COR-L47 (cell line): ENCODE data around the gene GUCA2A.

ENCODE experiments used
- DNase-seq: peaks from one replicate; lab custom pipeline; 2025; lab: John Stamatoyannopoulos, UW

The GUCA2A gene

DNA sequence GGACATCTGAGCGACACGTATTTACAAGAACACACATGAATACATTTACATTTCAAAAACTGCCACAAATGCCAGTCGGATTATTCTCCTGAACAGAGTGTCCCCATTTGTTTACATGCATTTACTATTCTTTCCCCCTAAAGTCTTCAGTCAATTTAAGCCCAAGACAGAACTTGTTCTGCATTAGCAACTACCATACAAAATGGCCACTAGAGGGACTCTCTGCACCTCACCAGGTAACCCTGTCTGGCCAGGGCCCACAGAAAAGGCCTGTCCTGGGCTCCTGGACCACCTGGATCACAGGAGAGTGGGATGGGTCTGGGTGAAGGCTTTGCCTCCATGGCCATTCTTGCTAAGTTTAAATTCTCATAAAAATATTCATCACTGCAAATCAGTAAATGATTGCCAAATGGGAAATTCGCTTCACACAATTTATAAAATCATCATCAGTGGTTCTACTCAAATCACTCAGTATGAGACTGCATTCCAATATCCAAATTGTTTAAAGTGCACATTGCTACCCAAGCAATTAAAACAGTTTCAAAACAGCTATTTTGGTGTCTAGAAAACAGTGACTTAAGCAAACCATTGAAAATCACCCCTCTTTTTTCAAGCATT lies 12.5 kb upstream of the GUCA2A start:
- DNase-seq: peak; percentile 53

DNA sequence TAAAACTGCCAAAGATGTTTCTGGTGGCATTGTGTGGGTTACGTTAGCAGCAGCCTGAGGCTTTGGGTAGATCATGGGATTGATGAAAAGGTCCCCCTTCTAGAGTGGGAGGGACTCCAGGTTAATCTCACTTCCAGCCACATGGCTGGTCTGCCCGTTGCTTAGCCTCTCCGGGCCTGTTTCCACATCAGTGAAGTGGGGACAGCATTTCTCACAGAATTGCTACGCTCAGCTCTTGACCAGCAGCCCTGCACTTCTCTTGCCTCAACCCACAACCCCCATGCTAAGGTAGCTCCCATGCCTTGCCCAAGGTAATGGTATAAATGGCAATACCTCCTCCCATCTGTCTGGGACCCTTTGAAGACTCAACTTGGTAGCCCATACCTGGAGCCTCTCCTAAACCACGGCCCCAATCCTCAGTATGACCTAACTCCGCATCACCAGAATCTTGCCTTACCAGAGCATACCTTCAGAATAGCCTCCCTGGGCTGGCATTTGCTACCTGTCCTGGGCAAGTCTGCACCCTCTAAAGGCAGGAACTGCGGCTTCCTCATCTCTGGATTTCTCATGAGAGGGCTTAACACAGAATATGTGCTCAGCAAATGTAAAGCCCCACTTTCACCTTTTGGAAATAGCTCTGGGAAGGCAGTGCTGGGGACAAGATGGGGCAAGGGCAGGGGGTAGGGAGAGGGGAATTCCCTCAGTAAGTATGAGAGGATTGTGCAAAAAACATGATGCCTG lies 10.9 kb upstream of the GUCA2A start:
- DNase-seq: no peak

DNA sequence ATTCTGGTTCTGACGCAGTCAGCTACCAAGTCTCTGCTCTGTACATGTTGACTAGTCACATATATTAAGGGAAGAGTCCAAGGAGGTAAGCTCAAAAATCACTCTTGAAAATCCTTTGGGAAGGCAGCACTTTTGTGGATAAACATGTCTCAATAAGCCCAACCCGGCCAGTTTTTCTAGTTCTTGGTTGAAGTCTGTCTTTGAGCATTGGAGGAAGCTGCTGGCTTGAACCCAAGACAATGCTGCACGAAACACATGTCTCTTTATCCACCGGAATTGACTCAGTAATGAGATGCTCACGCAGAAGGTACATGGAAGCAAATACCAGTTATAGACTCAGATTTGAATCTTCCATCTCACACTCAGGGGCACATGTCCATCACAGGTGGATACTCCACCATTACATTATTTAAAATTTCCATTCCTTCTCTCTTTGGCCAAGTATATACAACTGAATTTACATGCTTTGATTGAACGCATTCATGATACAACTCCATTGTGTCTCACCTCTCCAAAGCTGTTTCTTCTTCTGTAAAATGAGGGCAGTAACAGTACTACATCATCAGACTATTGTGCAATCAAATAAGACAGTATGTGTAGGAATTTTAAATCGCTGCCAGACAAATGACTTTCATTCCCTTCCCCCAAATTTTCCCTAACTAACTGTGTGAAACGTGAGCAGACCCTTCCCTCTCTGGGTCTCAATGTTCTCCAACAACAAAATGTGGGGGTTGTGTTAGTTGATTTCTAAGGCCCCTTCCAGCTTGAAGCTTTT lies 9.6 kb upstream of the GUCA2A start:
- no peak for DNase-seq

DNA sequence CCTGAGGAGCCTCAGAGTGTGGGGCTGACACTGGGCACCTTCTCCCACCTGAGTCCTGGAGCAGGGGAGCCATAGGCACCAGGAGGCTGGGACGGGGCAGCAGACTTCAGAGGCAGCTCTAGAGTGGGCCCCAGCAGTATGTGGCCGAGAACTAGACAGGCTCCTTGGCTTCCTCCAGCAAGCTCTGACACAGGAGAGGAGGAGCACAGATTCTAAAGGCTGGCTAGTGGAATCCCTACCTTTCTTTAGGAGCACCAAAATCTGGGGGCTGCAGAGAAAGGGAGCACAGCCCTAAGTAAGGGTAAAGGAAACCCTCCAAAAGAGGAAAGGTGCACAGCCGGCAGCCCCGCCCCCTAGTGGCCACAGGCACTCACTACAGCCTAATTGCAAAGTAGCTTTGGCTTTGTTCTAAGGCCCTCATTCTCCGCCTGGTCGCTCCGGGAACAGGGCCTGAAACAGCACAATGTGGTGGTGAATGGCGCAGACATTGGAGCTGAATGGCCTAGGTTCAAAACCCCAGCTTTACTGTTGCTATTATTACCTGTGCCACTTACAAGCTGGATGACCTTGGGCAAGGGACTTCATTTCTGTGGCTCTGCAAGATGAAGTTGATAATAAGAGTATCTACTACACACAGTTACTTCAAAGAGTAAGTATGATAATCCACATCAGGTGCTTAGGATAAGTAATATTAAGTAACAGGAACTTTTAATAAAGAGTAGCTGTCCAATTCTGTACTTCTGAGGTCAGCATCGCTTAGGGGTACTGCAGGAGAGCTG lies 8.8 kb upstream of the GUCA2A start:
- DNase-seq: peak; percentile 22

DNA sequence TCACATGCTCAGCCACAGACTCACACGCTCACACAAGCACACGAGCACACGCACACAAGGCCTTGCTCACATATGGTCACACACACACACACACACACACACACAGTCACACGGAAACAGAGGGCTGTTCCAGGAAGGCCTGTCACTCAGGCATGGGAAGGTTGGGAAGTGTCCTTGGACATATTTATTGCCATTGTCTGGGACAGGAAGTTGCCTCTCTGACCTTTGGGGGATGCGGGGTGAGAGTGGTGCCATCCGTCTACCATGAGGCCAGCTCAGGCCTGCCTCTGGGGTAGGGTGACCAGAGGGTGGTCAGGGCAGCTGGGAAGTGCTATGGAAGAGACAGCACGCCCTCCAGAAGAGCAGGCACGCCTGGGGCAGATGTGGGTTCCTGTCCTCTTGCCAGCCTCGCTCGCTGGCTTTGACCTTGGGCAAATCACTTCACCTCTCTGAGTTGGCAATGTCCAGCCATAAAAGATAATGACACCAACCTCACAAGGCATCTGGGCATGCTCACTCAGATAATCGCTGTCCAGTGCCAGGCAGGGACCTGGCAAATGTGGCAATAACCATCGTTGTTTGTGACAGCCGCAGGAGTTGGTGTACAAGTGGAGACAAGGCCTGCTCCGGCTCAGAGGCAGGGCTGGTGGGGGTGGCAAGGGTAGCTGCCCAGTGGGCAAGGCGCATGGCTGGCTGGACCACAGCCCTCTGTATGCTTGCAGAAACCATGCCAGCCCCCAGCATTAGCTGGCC lies 8.0 kb upstream of the GUCA2A start:
- no peak for DNase-seq

DNA sequence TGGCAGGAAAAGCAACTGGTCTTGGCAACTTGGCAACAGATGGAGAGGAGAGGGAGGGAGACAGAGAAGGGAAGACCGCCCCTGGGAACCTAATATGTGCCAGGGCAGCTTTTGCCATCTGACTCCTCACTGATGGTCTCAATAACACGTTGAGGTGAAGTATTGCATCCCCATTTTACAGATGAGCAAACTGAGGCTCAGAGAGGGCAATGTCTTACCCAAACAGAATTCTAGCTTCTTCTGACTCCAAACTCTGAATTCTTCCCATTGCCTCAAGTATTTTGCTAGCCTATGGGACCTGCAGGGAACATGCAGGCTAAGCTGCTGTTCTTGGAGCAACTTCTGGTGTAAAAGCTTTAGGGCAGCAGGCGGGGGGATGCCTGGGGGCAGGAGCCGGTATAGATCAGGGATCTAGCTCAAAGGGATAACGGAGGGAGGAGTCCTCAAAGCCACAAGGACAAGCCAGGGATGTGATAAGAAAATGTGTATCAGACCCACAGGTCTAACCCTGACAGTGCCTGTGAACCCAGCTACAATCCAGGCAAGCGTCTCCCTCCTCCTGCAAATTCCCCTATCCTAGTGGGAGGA lies 7.2 kb upstream of the GUCA2A start:
- no peak for DNase-seq

DNA sequence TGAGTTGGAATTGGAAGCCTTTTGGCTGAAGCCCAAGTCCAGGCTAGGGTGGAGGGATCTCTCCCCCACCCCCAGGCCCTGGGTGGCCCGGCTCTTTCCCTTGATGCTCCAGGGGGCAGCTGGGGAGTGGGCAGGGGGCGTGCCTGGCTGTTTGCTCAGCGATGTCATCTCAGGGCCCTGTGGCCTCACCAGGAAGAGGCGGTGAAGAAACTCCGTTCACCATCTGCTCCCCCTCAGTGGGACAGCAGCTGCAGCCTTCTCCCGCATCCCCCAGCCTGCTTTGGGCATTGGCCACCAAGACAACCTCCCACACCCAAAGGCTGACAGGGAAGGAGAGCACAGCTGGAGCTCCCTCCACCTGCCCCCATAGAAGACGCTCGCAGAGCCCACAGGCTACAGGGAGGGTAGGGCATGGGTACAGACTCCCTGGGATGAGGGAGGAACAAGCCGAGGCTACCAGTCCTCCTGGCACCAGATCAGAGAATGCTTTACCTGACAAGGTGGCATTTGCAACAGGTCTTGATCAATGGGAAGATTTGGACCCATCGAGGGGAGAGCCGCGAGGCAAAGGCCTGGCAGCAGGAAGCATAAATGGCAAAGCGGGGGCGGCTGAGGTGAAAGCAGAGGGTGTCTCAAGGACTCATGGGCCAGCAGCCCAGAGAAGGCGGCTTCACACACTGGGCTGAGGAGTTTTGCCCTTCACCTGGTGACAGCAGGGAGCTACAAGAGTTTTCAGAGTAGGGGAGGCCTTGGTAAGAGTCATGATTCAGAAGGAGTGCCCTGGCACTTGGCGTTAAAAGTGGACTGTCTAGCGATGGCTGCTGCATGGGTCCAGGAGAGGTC lies 6.5 kb upstream of the GUCA2A start:
- DNase-seq: peak; percentile 45

DNA sequence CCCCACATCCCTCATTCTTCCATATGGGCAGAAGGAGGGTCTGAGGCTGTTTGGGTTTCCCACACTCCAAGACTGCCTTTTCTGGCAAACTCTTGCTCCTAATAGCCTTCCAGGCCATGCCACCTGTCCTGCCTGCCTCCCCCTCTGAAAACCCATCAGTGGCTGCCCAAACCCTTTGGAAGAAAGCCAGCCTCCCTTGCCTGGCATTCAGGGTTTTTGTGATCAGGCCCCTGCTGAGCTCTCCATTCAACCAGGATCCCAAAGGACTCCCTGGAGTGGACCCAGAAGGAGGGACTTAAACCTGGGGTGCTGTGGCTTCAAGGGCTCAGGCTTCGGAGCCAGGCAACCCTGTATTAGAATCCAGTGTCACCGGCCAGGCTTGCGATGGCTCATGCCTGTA lies 4.2 kb upstream of the GUCA2A start:
- DNase-seq: peak; percentile 86

DNA sequence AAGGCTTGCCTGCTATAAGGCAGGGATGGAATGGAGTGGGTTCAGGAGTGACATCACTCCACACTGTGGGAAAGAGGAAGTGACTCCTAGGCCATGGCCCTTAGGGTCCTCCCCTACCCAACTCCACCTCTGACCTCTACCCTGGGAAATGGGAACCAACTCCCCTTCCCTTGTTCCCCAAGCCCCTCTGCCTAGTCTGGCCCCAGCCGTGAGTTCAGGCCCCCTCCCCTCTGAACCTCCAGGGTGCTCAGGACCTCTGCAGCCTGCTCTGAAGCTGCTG lies 3.8 kb upstream of the GUCA2A start:
- no peak for DNase-seq

DNA sequence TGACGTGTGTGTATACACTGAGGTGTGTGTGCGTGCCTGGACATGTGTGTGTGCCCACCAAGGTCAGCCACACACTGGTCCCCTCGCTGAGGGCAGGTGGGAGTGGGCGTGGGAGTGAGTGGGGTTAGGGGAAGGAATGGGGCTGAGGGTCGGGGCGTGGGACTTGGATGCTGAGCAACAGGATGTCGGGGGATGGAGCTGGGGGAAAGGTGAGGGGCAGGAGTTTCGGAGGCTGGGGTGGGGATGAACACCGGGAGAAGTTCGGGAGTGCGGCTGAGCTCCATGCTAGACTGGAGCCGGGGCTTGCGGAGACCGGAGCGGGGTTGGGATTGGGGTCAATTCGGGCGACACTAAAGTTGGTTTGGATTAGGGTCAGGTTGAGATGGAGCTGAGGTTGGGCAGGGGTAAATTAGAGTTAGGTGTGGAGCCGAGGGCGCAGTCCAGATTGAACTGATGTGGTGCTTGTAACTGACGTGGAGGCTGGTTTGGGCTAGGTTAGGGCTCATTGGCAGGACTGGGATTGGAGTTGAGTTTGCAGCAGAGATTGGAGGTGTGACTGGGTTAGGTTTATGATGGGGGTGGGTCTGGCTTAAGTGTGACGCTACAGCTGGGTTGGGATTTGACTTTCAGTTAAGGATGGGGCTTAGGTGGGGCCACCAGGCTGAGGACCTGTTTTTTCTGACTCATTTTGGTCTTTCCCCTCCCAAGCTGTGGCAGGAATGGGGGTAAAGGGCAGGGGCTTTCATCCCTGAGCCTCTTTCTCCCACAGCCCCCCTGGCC lies 3.3 kb upstream of the GUCA2A start:
- DNase-seq: no peak

DNA sequence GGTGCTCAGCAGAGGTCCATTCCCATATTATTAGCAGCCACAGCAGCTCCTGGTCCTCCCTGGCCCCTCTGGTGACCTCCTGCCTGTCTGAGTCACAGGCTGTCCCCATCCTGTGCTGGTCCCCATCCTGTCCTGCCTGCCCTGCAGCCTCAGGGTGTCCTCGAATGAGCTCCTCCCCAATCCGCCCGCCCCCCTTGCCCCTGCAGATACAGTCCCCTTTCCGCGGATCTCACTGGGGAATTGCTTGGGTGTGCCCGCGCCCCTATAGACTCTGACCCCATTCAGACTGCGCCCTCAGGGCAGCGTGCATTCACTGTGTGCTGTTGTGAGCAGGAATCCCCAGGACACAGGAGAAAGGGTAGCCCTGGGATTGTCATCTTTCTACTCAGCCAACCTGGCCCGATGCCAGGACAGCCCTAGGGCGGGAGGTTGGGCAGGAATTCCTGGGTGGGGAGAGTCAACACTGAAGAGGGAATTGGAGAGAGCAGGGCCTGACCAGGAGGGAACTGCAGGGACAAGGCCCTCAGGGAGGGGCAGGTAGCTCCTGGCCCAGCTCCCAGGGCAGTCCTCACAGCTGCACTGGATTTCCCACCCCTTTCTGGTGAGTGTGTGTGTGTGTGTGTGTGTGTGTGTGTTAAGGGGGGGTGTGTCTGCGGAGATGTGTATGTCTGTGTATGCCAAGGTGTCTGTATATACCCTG lies 1.1 kb upstream of the GUCA2A start:
- DNase-seq: peak; percentile 96

DNA sequence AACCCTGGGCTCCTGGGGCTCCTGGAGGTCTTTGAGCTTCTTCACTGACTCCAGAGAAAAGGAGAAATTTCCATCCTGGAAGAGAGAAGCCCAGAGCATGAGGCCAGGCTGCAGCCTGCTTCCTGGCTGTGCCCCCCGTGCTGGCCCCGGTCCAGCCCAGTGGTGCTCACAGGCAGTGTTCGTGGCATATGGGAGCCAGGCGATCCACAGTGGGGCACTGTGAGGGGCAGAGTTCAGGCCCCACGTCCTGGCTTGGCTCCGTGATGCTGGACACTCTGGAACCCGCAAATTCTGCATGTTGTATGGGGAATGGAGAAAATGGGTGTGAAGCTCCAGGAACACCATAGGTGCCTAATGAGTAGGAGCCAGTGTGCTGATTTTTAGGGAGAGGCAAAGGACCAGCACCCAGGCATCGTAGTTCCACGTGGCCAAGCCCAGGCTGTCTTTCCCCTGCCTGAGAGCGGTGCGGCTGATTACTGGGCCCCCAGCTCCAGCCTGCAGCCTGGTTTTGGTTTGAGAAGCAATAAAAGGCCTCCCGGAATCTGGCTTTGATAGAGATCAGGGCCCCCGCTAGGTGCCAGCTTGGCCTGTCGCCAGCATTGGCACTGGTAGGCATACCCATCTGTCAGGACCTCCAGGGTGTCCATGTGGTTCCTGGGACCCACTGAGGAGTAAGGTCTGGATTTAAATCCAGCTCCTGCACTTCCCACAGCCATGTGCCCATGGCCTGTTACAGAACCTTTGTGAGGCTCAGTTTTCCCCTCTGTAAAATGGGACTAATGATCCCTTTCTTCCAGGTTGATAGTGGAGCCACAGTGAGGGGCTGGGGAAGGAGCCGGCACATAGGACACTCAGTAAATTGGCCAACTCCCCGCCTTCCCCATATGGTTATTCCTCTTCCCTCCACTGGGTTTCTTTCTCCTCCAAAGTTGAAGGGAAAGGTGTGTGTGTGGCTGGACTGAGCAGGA lies 725 bp downstream of the GUCA2A start:
- no peak for DNase-seq

DNA sequence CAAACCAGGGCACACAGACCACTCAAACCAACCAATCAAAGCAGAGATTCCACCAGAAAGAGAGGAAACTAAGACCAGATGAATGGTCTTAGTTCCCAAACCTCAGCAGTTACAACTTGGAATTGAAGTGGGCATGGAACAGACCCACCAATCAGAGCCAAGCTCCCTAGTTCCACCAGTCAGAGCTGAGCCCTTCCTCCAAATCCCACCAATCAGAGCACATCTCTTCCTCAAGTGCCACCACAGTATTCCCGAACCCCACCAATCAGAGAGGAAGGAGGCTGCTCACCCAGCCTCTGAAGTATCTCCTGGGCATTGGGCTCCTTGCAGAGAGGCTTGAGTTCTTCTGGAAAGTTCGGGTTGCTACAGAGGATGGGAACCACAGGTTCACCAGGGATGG lies 1.4 kb downstream of the GUCA2A start:
- DNase-seq: no peak

DNA sequence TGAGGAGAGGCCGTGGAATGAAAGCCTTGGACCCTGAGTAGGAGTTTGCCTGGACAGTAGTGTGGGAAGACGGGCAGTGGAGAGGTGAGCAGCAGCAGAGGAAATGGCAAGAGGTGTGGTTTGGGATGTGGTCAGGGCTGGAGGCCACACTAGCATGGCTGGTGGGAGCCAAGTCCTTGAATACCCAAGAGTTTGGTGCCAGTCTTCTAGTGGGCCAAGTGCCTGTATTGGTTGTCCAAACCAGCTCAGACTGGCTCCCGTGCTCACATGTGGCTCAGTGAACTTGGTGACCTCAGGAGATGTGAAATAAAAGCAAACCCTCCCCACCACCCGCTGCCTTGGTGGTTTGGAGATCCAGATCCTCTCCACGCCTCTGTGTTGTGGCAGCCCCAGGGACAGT lies 2.4 kb downstream of the GUCA2A start:
- DNase-seq: no peak

DNA sequence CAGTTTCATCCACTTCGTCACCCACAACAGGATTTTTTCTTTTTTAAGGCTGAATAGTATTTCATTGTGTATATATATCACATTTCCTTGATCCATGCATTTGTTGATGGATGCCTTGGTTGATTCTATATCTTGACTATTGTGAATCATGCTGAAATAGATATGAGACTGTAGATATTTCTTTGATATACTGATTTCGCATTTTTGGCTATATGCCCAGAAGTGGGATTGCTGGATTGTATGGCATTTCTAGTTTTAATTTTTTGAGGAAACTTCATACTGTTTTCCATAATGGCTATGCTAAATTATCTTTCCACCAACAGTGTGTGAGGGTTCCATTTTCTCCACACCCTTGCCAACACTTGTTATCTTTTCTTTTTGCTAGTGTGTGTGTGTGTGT lies 6.4 kb downstream of the GUCA2A start:
- no peak for DNase-seq

DNA sequence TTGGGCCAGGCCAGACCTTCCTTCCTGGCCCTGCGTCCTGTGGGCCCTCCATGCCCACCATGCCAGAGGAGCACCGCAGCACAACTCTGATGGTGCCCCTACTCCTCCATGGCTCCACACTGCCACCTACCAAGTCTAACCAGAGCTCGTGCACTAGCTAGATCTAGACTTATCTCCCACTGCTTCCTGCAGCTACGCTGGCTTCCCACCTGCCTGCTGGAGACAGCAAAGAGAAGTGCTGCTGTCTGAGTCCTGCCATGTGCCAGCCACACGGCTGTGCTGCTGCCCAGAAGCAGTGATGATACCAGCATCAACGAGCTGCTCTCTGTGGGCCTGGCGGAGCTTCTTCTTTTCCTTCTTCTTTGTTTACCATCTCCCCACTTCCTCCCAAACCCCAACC lies 6.9 kb downstream of the GUCA2A start:
- peak; percentile 35 for DNase-seq

DNA sequence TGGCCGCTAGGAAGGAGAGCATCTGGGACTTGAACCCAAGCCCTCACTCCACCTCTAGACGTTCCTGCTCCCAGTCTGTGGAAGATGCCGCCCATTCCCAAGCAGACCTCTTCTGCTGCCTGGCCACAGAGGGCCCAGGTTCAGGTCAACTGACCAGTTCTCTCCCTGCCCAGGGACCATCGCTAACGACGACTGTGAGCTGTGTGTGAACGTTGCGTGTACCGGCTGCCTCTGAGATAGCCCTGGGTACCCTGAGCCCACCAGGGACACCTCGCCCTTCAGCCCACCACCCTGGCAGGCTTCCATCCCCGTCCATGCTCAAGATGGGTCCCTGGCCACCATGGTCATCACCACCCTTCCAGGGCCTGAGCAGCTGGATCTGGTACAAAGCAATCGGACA lies 9.2 kb downstream of the GUCA2A start:
- DNase-seq: no peak

DNA sequence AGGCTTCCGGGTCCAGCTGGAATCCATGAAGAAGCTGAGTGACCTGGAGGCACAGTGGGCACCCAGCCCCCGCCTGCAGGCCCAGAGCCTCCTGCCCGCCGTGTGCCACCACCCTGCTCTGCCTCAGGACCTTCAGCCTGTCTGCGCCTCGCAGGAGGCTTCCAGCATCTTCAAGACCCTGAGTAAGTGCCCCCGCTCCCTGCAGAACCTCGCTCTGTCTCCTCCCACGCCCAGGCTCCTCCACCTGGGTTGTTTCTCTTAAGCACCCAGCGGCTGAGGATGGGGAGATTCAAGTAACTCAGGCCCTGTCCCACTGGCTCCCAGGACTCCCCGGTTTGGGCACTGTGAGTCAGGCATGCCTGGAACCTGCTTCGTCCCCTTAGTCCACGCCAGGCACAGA lies 9.9 kb downstream of the GUCA2A start:
- no peak for DNase-seq
